SK-N-SH (cell line): Measurements from ENCODE around the gene CDH12. TPM values are rescaled to one million over a fixed set of nuclear protein-coding genes. Genes with fewer than 3 reads are reported as not detected.

Source experiments
- CTCF ChIA-PET: fragments of 300-600, 350-600 bp; formaldehyde crosslinking; extraction: SDS; loops from one replicate; lab custom pipeline; 2021; lab: Yijun Ruan, JAX
- POLR2A ChIA-PET: fragments of 350-600 bp; sonication (Branson Sonifier 250); formaldehyde crosslinking; extraction: SDS; loops from one replicate; lab custom pipeline; 2020; ENCODE audit warnings: antibody characterized with exemption, inconsistent platforms; lab: Yijun Ruan, JAX
- DNase-seq: peaks from one replicate; pipeline ENCODE4 v3.0.0; 2012
- H2AFZ ChIP-seq: fragments of 200-600 bp; sonication (generic); 2 replicates; pipeline ENCODE4 v1.8.1; 2016; ENCODE audit warnings: antibody characterized with exemption, mild to moderate bottlenecking, low read depth
- H3F3A ChIP-seq: fragments of 200-600 bp; sonication (generic); replicated peaks from 2 replicates; pipeline ENCODE3; 2016; ENCODE audit warnings: antibody characterized with exemption, mild to moderate bottlenecking; ENCODE audit not compliant: insufficient read depth
- H3K27ac ChIP-seq, 2 experiments: fragments of 200-500 bp in 1 of 2; fragments of 200-600 bp in 1 of 2; sonication (Bioruptor generic) in 1 of 2; sonication (generic), shearing (Covaris generic) in 1 of 2; 2 replicates each; pipeline versions ENCODE4 v1.5.1 to v1.6.1; 2014 to 2016; ENCODE audit warnings: low read depth in 2 of 2, inconsistent platforms in 1 of 2, low read length in 1 of 2, mild to moderate bottlenecking in 1 of 2, mixed read lengths in 1 of 2
- H3K27me3 ChIP-seq: fragments of 200-600 bp; sonication (generic), shearing (Covaris generic); 2 replicates; pipeline ENCODE4 v1.6.1; 2016; ENCODE audit warnings: mixed run types; ENCODE audit not compliant: insufficient read depth
- H3K36me3 ChIP-seq, 2 experiments: fragments of 200-500 bp in 1 of 2; fragments of 200-600 bp in 1 of 2; sonication (Bioruptor generic) in 1 of 2; sonication (generic) in 1 of 2; replicated peaks in 1 of 2; 2 replicates each; pipeline versions ENCODE3 to v1.5.1; 2014 to 2016; ENCODE audit warnings: low read length in 1 of 2, mild to moderate bottlenecking in 1 of 2; ENCODE audit not compliant: insufficient read depth in 2 of 2, control insufficient read depth in 1 of 2
- H3K4me1 ChIP-seq, 2 experiments: fragments of 200-500 bp in 1 of 2; fragments of 200-600 bp in 1 of 2; sonication (Bioruptor generic) in 1 of 2; sonication (generic), shearing (Covaris generic) in 1 of 2; 2 replicates each; pipeline versions ENCODE4 v1.5.1 to v1.6.1; 2014 to 2016; ENCODE audit warnings: low read depth in 1 of 2, low read length in 1 of 2, mixed run types in 1 of 2; ENCODE audit not compliant: insufficient read depth in 2 of 2, control insufficient read depth in 1 of 2
- H3K4me2 ChIP-seq: fragments of 200-600 bp; sonication (generic), shearing (Covaris generic); 2 replicates; pipeline ENCODE4 v1.6.1; 2017; ENCODE audit warnings: mixed run types
- H3K4me3 ChIP-seq, 2 experiments: fragments of 200-500 bp in 1 of 2; fragments of 200-600 bp in 1 of 2; sonication (Bioruptor generic) in 1 of 2; sonication (generic), shearing (Covaris generic) in 1 of 2; 2 replicates each; pipeline versions ENCODE4 v1.5.1 to v1.8.1; 2014 to 2016; ENCODE audit warnings: low read depth in 2 of 2, inconsistent platforms in 1 of 2, low read length in 1 of 2, mild to moderate bottlenecking in 1 of 2, mixed read lengths in 1 of 2, moderate library complexity in 1 of 2
- H3K79me2 ChIP-seq: fragments of 200-600 bp; sonication (generic); 2 replicates; pipeline ENCODE4 v1.8.1; 2017; ENCODE audit warnings: mild to moderate bottlenecking; ENCODE audit not compliant: insufficient read depth
- H3K9ac ChIP-seq: fragments of 200-600 bp; sonication (generic); 2 replicates; pipeline ENCODE4 v1.6.1; 2017; ENCODE audit warnings: mixed run types
- H3K9me2 ChIP-seq: fragments of 200-600 bp; sonication (generic); 2 replicates; pipeline ENCODE4 v1.6.1; 2017; ENCODE audit warnings: mixed run types
- H3K9me3 ChIP-seq: fragments of 200-600 bp; sonication (generic); 2 replicates; pipeline ENCODE4 v1.6.1; 2017; ENCODE audit warnings: mixed run types, mild to moderate bottlenecking, moderate library complexity
- H4K20me1 ChIP-seq: fragments of 200-600 bp; sonication (generic); 2 replicates; pipeline ENCODE4 v1.6.1; 2017; ENCODE audit warnings: mild to moderate bottlenecking, mixed run types; ENCODE audit not compliant: insufficient read depth
- CHD2 ChIP-seq: fragments of 150-350 bp; IDR thresholded peaks from 2 replicates; pipeline ENCODE4 v1.6.1; 2018; ENCODE audit warnings: low read length; ENCODE audit not compliant: partially characterized antibody
- CTCF ChIP-seq: fragments of 200-600 bp; sonication (generic); IDR thresholded peaks from 2 replicates; pipeline ENCODE4 v1.6.1; 2017; ENCODE audit warnings: antibody characterized with exemption, mild to moderate bottlenecking, moderate library complexity
- FOXJ3 ChIP-seq: sonication (generic); formaldehyde crosslinking; IDR thresholded peaks from 2 replicates; pipeline ENCODE4 v1.5.1; 2020; ENCODE audit warnings: mild to moderate bottlenecking, missing genetic modification reagents
- FOXM1 ChIP-seq: IDR thresholded peaks from 2 replicates; pipeline ENCODE4 v1.4.0; 2012; ENCODE audit warnings: low read depth, mild to moderate bottlenecking
- GABPA ChIP-seq: IDR thresholded peaks from 2 replicates; pipeline ENCODE4 v1.4.0; 2012; ENCODE audit warnings: low read depth, mild to moderate bottlenecking
- GATA2 ChIP-seq: sonication (generic); formaldehyde crosslinking; IDR thresholded peaks from 2 replicates; pipeline ENCODE4 v1.5.0; 2020; ENCODE audit warnings: mild to moderate bottlenecking, missing genetic modification reagents
- IRF3 ChIP-seq: fragments of 150-350 bp; IDR thresholded peaks from 2 replicates; pipeline ENCODE4 v1.6.1; 2016; ENCODE audit warnings: mild to moderate bottlenecking, low read depth, low read length
- JUND ChIP-seq: IDR thresholded peaks from 2 replicates; pipeline ENCODE4 v1.4.0; 2012
- MEF2A ChIP-seq: IDR thresholded peaks from 2 replicates; pipeline ENCODE4 v1.4.0; 2012; ENCODE audit warnings: low read depth, borderline replicate concordance
- MXI1 ChIP-seq: IDR thresholded peaks from 2 replicates; pipeline ENCODE4 v1.6.1; 2012; ENCODE audit warnings: mild to moderate bottlenecking, low read depth, low read length, improper control_type of control experiment
- NFIC ChIP-seq: IDR thresholded peaks from 2 replicates; pipeline ENCODE4 v1.4.0; 2012; ENCODE audit warnings: borderline replicate concordance
- NRF1 ChIP-seq: IDR thresholded peaks from 2 replicates; pipeline ENCODE4 v1.6.1; 2012; ENCODE audit warnings: low read depth, mild to moderate bottlenecking, low read length
- PBX3 ChIP-seq: IDR thresholded peaks from 2 replicates; pipeline ENCODE4; 2012
- POLR2AphosphoS5 ChIP-seq: IDR thresholded peaks from 2 replicates; pipeline ENCODE4 v1.6.1; 2012; ENCODE audit warnings: low read depth, low read length
- RAD21 ChIP-seq: IDR thresholded peaks from 2 replicates; pipeline ENCODE4 v1.6.1; 2012; ENCODE audit warnings: mild to moderate bottlenecking, low read length
- RCOR1 ChIP-seq: fragments of 150-350 bp; IDR thresholded peaks from 2 replicates; pipeline ENCODE4 v1.6.1; 2017; ENCODE audit warnings: antibody characterized with exemption, low read length
- RFX5 ChIP-seq: IDR thresholded peaks from 2 replicates; pipeline ENCODE4 v1.6.1; 2012; ENCODE audit warnings: mild to moderate bottlenecking, improper control_type of control experiment, low read length
- SMC3 ChIP-seq: IDR thresholded peaks from 2 replicates; pipeline ENCODE4 v1.6.1; 2012; ENCODE audit warnings: low read depth, low read length, improper control_type of control experiment
- TAF1 ChIP-seq: IDR thresholded peaks from 2 replicates; pipeline ENCODE4 v1.6.1; 2012; ENCODE audit warnings: low read depth, mild to moderate bottlenecking, low read length, moderate library complexity, borderline replicate concordance
- TCF12 ChIP-seq: IDR thresholded peaks from 2 replicates; pipeline ENCODE4 v1.4.0; 2012
- TEAD4 ChIP-seq: IDR thresholded peaks from 2 replicates; pipeline ENCODE4 v1.4.0; 2012; ENCODE audit warnings: mild to moderate bottlenecking, borderline replicate concordance; ENCODE audit not compliant: insufficient read depth
- USF1 ChIP-seq: IDR thresholded peaks from 2 replicates; pipeline ENCODE4 v1.4.0; 2012; ENCODE audit warnings: low read depth, borderline replicate concordance
- YY1 ChIP-seq: IDR thresholded peaks from 2 replicates; pipeline ENCODE4 v1.4.0; 2012; ENCODE audit warnings: low read depth, mild to moderate bottlenecking
- ZBTB33 ChIP-seq: IDR thresholded peaks from 2 replicates; pipeline ENCODE4 v1.4.0; 2012; ENCODE audit warnings: low read depth, borderline replicate concordance
- WGBS: methylation state at CpG from one replicate; pipeline ENCODE4 v1.1.6; 2017; ENCODE audit warnings: low lambda C conversion rate; 5-methylcytosine and 5-hydroxymethylcytosine counted together
- polyA plus RNA-seq, 3 experiments: library from polyadenylated mRNA; depleted of rRNA; stranded (reverse); fragments of >200 nt; gene quantifications; 2 replicates each; pipeline ENCODE4 v1.2.3, GENCODE V29; 2012

CDH12 gene
- polyA plus RNA-seq, 1 of the 3 experiments (the other 2 are of a cell fraction), result not detected

GRCh38 chr5:22594491-22594890 lies 258.7 kb downstream of the CDH12 start:
- Histone ChIP-seq H3K79me2 (no peaks in the 10 kb centered on the region), H3F3A (peaks cover 9% of the 10 kb centered on the region), H3K9me3 (no peaks in the 10 kb centered on the region), H3K4me1 (peaks cover 0 to 5% of the 10 kb centered on the region in 2 experiments; a peak in 1 of 4 replicates), H3K9me2 (no peaks in the 10 kb centered on the region), H4K20me1 (no peaks in the 10 kb centered on the region), H3K4me3 (no peak overlapping the region), H3K9ac (no peak overlapping the region), H3K27me3 (no peaks in the 10 kb centered on the region), H3K27ac (no peak overlapping the region), H3K4me2 (no peak overlapping the region), H2AFZ (no peak overlapping the region), H3K36me3 (no peaks in the 10 kb centered on the region)
- POLR2A ChIA-PET, result no interaction called here
- no peak for DNase-seq
- CTCF ChIA-PET, result no interaction called here
- TF ChIP-seq YY1 (no peak), ZBTB33 (no peak), IRF3 (no peak), USF1 (no peak)
- 7% methylated on average over 2 of the region's 2 CpGs for WGBS

- H3K4me3 ChIP-seq, result no peak overlapping the region
- peaks cover 9% of the 10 kb centered on the region for H3F3A ChIP-seq
- no peaks in the 10 kb centered on the region for H3K79me2 ChIP-seq
- H3K27me3 ChIP-seq, result no peaks in the 10 kb centered on the region
- POLR2A ChIA-PET, result no interaction called here
- CTCF ChIA-PET, result no interaction called here
- no peaks in the 10 kb centered on the region for H3K36me3 ChIP-seq
- no peak overlapping the region for H3K4me2 ChIP-seq
- H3K9ac ChIP-seq, result no peak overlapping the region
- H3K9me3 ChIP-seq, result no peaks in the 10 kb centered on the region
- H3K4me1 ChIP-seq, result peaks cover 0 to 5% of the 10 kb centered on the region in 2 experiments; a peak in 1 of 4 replicates
- no peak for DNase-seq
- H4K20me1 ChIP-seq, result no peaks in the 10 kb centered on the region
- TF ChIP-seq JUND (no peak), MXI1 (no peak), PBX3 (no peak), TCF12 (no peak), SMC3 (no peak), CTCF (no peak), RAD21 (no peak), FOXJ3 (CRISPR knock-in tag) (no peak), CHD2 (no peak), FOXM1 (no peak), MEF2A (no peak), RFX5 (no peak), GATA2 (no peak), TAF1 (no peak), RCOR1 (no peak), NRF1 (no peak), TEAD4 (no peak), GABPA (no peak), NFIC (no peak), POLR2AphosphoS5 (no peak)
- TF ChIP-seq, all 33 proteins: peak for 0
- WGBS, result 2% methylated on average over 1 of the region's 1 CpG
- Histone ChIP-seq H3K9me2 (no peaks in the 10 kb centered on the region), H2AFZ (no peak overlapping the region), H3K27ac (no peak overlapping the region)
These were observed 259.6 kb downstream of the CDH12 start for GRCh38 chr5:22593592-22593991.
